NCI-H2081 treated with DMSO at 0.1 percent for 48 hours (cell line): ENCODE data around the gene TGFBR3L.

Experiments
- DNase-seq: peaks from one replicate; lab custom pipeline; 2025; lab: John Stamatoyannopoulos, UW

Gene TGFBR3L

GRCh38 chr19:7904074-7905020, 10.3 kb upstream of the TGFBR3L start:
- no peak for DNase-seq

GRCh38 chr19:7905268-7905667, 9.4 kb upstream of the TGFBR3L start:
- DNase-seq, result no peak

- no peak for DNase-seq
These were observed 8.8 kb upstream of the TGFBR3L start for GRCh38 chr19:7905859-7906258.

GRCh38 chr19:7907122-7907521, 7.5 kb upstream of the TGFBR3L start:
- DNase-seq, result no peak

GRCh38 chr19:7907544-7907943, 7.1 kb upstream of the TGFBR3L start:
- no peak for DNase-seq

GRCh38 chr19:7908078-7908699, 6.4 kb upstream of the TGFBR3L start:
- DNase-seq, result no peak

GRCh38 chr19:7908742-7909461, 5.7 kb upstream of the TGFBR3L start:
- DNase-seq, result no peak

GRCh38 chr19:7909471-7910067, 5.1 kb upstream of the TGFBR3L start:
- DNase-seq, result no peak

- DNase-seq, result no peak
These were observed 4.1 kb upstream of the TGFBR3L start for GRCh38 chr19:7910321-7911161.

- DNase-seq, result no peak
These were observed 3.0 kb upstream of the TGFBR3L start for GRCh38 chr19:7911508-7912143.

- DNase-seq, result no peak
These were observed 2.4 kb upstream of the TGFBR3L start for GRCh38 chr19:7912144-7912696.

- DNase-seq, result no peak
These were observed 1.7 kb upstream of the TGFBR3L start for GRCh38 chr19:7912697-7913564.

- DNase-seq, result no peak
These were observed 978 bp upstream of the TGFBR3L start for GRCh38 chr19:7913652-7914051.

- DNase-seq, result no peak
These were observed 531 bp upstream of the TGFBR3L start for GRCh38 chr19:7914099-7914498.

- no peak for DNase-seq
These were observed 846 bp downstream of the TGFBR3L start for GRCh38 chr19:7915250-7916102.

GRCh38 chr19:7916103-7916954, 1.7 kb downstream of the TGFBR3L start:
- DNase-seq, result no peak

- no peak for DNase-seq
These were observed 2.3 kb downstream of the TGFBR3L start for GRCh38 chr19:7916955-7917266.
